Stomach (tissue), 4 donors: ENCODE measurements around the gene EYA2.

Experiments
- CTCF ChIP-seq, 7 experiments: fragments of 450-650 bp in 4 of 7; fragments of 200-600 bp in 3 of 7; sonication (generic) in 3 of 7; IDR thresholded peaks; one replicate each; pipeline ENCODE4 v1.5.1; 2016 to 2019; ENCODE audit warnings: antibody characterized with exemption in 7 of 7, control low read depth in 2 of 7, mild to moderate bottlenecking in 1 of 7
- EP300 ChIP-seq: sonication (generic); formaldehyde crosslinking; IDR thresholded peaks from one replicate; pipeline ENCODE4 v1.6.1; 2017; ENCODE audit warnings: antibody characterized with exemption
- POLR2A ChIP-seq, 4 donors: fragments of 450-650 bp; IDR thresholded peaks; one replicate each; pipeline ENCODE4 v1.6.1; 2016; ENCODE audit warnings: antibody characterized with exemption in 4 of 4, control low read depth in 2 of 4, mild to moderate bottlenecking in 1 of 4, moderate library complexity in 1 of 4

GRCh38 chr20:47075263-47075662 lies 180.6 kb downstream of the EYA2 start:
- TF ChIP-seq CTCF (IDR thresholded peaks at IDR 0.05) (no peak), EP300 (no peak), POLR2A (IDR thresholded peaks at IDR 0.05) (no peak)
